Stimulated activated CD8-positive, alpha-beta memory T cell treated with anti-CD3 and anti-CD28 coated beads, Interleukin-15, amount 100 ng/mL, for 48 hours (primary cell): ENCODE data around the gene LRRC3.
"Not testable (repeated sequence)": the region's sequence is repeated elsewhere in the genome, so short reads cannot be mapped to it uniquely, and the experiment has no call there.

Experiments used
- DNase-seq, 2 donors: peaks; one replicate each; pipeline ENCODE4 v3.0.0-alpha.2; 2020; ENCODE audit warnings: low read depth in 2 of 2

LRRC3 gene, protein sequence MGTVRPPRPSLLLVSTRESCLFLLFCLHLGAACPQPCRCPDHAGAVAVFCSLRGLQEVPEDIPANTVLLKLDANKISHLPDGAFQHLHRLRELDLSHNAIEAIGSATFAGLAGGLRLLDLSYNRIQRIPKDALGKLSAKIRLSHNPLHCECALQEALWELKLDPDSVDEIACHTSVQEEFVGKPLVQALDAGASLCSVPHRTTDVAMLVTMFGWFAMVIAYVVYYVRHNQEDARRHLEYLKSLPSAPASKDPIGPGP

GRCh38 chr21:44454747-44455523 is at the start of gene LRRC3:
LRRC3 (plus strand) TSS chr21:44455510; CDS start chr21:44456645, 1,135 bp downstream.
- peak; percentile 56 to 67 for DNase-seq

- DNase-seq, result no peak
Measured at GRCh38 chr21:44405948-44406872, 49.1 kb upstream of the LRRC3 start.

- no peak for DNase-seq
Measured at GRCh38 chr21:44406953-44407352, 48.4 kb upstream of the LRRC3 start.

DNA sequence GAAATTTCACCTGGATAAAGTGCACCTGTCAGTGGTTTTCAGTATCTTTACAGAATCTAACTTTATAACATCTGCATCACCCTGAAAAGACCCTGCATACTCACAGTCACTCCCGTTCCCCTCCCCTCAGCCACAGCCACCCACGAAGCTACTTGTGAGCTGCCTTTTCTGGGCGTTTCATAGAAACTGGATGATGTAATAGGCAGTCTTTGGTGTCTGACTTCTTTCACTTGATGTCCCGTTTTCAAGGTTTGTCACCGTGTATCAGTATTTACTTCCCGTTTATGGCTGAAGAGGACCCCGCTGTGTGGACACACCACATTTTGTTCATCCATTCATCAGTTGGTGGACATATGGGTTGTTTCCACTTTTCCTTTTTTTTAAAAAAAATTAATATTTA is 47.8 kb upstream of the LRRC3 start:
- peak in 1 of 2 donors; percentile 5 for DNase-seq

GRCh38 chr21:44408226-44408625 is 47.1 kb upstream of the LRRC3 start:
- no peak for DNase-seq

DNA sequence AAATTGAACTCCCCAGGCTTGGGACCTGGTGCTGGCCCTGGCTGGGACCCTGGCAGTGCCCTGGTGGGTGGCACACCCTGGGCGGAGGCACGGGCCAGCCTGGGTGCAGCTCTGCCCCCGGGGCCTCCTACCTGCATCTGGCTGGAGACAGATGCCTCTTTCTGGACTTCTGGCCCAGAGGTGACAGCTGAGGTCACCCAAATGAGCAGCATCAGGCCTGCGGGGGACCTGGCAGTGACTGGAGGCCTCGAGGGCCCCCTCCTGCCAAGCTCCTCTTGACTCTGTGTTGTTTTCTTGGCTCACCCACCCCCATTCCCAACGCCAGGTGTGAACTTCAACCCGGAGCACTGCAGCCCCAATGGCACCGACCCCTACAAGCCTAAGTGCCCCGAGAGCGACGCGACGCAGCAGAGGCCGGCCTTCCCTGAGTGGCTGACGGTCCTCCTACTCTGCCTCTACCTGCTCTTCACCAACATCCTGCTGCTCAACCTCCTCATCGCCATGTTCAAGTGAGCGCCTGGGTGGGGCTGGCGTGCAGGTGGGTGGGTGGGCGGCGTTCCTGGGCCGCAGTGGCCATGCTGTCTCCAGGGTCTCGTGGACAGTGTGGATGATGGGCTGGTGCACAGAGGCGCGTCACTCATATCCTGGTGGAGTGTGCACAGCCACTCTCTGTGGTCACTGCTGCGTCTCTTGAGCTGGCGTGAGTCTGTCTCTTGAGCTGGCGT is 41.6 kb upstream of the LRRC3 start:
- no peak for DNase-seq

DNA sequence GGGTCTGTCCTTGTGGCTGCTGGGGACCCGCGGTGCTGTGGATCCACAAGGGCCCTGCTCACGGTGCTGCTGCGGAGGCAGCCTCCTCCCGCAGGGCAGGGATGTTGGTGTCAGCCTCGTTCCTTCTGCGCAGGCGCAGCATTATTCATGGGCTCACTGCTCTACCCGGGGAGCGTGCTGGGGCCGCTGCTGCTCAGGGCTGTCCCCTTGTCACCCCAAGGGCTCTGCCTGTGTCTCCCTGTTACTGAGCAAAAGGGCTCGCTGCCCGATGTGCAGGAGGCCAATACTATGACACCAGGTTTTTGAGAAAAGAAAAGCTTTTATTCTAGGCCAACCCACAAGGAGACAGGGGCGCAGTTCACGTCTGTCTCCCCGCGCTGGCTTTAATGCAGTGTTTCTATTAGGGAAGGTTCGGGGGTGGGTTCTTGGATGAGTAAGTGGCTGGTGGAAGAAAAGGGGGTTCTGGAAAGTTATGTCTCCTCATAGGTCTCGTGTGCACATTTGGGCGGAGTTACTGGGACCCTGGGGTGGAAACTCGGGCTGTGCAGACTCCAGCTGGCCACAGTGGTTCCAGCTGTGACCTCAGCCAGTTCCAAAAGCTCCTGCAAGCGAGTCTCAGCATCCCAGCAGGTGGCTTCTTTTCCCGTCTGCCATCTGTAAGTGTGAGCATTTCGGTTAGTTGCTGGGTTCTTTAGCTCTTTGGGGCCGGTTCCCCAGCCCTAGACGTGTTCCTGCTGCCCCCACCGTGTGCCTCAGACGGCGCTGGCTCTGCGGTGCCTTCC is 40.8 kb upstream of the LRRC3 start:
- DNase-seq, result no peak

- no peak for DNase-seq
Measured at GRCh38 chr21:44415073-44416025, 40.0 kb upstream of the LRRC3 start.

DNA sequence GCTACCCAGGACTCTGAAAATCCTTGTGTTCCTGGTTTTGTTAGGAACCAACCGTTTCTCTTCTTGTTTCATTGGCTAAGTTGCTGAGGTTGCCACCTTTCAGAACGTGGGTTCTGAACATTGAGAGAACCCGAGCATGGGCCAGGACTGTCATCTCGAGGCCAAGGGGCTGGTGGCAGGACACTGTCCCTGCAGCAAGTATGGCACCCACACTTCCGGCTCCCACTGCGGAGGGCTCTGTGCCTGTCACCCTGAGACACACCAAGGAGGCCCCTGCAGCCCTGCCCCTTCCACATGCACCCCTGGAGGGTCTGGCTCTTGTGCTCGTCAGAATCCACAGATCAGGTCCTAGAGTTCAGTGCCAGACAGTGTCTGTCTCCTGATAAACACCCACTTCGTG is 39.1 kb upstream of the LRRC3 start:
- no peak for DNase-seq

- DNase-seq, result not testable (repeated sequence)
Measured at GRCh38 chr21:44417621-44418107, 37.6 kb upstream of the LRRC3 start.

DNA sequence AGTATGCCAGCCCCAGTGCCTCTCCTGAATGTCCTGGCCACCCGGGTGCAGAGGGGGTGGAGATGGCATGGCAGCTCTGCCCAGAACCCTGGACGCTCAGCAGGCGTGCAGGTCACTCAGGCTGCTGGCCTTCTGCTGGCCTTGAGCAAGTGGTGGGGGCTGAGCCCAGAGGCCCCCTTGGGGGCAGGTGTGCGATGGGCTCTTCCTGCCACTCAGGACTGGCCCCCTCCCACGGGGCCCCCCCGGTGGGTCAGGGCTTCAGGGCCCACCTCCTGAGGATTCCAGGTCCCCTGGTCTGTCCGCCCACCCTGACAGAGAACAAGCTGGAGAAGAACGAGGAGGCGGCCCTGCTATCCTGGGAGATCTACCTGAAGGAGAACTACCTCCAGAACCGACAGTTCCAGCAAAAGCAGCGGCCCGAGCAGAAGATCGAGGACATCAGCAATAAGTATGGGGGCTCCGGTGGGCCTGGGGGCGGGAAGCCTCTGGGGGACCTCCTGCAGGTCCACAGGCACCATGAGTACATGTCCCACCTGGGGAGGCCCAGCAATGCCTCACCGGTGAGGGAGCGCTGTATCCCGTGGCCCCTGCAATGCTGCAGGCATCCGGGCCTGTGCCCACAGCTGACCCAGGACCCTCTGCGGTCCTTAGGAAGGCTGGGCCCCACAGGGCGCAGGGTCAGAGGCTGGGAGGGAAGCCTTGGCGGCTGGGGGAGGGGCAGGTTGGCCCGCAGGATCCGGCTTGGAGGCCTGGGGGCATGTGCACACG is 37.0 kb upstream of the LRRC3 start:
- no peak for DNase-seq

DNA sequence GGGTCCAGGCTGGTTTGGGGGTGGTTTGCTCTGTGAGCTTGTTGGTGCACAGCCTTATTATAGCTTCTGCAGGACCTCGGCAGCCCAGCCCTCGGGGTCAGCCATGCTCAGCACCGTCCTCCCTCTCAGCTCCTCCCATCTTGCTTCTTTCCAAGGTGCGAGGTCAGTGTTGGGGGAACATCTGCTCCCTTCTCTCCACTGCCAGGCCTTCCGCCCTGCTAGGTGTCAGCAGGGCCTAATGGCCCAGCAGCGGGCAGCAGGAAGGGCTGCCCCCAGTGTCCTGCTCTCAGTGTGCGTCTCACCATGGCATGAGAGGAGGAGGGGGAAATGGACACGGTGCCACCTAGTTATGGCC is 36.5 kb upstream of the LRRC3 start:
- DNase-seq, result no peak

DNA sequence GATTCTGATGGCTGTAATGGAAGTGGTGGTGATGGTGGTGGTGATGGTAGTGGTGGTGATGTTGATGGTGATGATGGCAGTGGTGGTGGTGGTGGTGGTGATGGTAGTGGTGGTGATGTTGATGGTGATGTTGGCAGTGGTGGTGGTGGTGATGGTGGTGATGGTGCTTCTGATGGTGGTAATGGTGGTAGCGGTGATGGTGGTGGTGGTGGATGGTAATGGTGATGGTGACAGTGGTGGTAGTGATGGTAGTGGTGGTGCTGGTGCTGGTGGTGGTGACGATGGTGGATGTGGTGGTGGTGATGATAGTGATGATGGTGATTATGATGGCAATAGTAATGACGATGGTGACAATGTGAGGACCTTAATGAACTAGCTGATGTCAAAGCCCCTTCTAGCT is 35.6 kb upstream of the LRRC3 start:
- no peak for DNase-seq

DNA sequence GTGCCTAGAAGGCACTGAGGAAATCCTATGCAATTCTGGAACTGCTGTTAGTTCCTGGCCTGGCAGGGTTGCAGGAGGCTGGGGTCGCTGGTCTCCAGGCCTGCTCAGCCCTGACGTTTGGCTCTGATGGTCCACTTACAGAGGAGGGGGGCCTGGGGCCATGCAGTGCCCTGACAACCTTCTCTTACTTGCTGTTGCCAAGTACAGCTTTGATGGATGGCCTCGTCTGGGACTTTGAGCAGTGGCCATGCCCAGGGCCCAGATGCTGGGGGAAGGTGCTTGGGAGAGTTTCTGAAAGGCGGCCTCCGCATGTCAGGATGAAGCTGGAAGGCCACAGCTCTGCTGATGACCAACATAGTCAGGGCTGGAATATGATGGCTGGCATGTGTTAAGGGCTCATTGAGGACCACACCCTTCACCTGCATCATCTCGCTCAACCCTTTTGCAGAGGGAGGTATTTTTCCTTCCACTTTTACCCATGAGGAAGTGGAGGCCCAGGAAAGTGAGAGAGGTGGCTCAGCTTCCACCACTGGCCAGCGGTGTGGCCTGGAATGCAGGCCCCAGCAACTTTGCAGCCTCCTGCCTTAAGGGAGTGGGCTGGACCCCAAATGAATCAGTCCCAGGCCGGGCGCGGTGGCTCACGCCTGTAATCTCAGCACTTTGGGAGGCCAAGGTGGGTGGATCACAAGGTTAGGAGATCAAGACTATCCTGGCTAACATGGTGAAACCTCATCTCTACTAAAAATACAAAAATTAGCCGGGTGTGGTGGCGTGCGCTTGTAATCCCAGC is 34.7 kb upstream of the LRRC3 start:
- no peak for DNase-seq

- no peak for DNase-seq
Measured at GRCh38 chr21:44421901-44422840, 33.1 kb upstream of the LRRC3 start.

DNA sequence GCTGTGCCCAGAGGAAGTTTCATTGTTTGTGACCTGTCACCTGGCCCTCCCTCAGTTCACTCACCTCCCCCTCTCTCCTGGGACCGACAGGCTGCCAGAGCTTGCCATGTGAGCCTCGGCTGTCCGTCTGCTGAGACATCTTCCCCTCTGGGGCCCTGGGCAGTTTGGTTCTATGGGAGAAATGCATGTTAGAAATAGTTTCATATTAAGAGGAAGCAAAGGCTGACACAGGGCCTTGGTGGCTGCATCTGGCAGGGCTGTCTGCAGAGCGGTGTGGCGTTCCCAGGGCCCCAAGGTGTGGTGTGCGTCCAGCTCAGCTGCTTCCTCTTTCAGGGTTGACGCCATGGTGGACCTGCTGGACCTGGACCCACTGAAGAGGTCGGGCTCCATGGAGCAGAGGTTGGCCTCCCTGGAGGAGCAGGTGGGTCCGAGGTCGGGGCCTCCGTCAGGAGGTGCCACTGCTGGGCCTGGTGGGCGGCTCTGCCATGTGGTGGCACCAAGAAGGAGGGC is 31.9 kb upstream of the LRRC3 start:
- no peak for DNase-seq
